GM19099 (cell line): ENCODE data around the gene ELOB.

ENCODE experiments used
- POLR2A ChIP-seq: IDR thresholded peaks from 3 replicates; pipeline ENCODE4 v1.6.1; 2011; ENCODE audit warnings: low read depth; ENCODE audit not compliant: insufficient read length; ENCODE audit errors: extremely low read depth

ELOB gene

DNA sequence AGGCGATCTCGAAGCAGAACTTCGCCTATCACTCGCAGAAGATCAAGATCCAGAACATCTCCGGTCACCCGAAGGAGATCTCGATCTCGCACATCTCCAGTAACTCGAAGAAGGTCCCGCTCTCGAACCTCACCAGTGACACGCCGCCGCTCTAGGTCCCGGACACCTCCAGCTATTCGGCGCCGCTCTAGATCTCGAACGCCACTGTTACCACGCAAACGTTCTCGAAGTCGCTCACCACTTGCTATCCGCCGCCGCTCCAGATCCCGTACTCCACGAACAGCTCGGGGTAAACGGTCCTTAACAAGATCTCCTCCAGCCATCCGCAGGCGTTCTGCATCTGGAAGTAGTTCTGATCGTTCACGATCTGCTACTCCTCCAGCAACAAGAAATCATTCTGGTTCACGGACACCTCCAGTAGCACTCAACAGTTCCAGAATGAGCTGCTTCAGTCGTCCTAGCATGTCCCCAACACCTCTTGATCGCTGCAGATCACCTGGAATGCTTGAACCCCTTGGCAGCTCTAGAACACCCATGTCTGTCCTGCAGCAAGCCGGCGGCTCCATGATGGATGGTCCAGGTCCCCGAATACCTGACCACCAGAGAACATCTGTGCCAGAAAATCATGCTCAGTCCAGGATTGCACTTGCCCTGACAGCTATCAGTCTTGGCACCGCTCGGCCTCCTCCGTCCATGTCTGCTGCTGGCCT is 10.5 kb downstream of the ELOB start:
- TF ChIP-seq POLR2A: no peak

DNA sequence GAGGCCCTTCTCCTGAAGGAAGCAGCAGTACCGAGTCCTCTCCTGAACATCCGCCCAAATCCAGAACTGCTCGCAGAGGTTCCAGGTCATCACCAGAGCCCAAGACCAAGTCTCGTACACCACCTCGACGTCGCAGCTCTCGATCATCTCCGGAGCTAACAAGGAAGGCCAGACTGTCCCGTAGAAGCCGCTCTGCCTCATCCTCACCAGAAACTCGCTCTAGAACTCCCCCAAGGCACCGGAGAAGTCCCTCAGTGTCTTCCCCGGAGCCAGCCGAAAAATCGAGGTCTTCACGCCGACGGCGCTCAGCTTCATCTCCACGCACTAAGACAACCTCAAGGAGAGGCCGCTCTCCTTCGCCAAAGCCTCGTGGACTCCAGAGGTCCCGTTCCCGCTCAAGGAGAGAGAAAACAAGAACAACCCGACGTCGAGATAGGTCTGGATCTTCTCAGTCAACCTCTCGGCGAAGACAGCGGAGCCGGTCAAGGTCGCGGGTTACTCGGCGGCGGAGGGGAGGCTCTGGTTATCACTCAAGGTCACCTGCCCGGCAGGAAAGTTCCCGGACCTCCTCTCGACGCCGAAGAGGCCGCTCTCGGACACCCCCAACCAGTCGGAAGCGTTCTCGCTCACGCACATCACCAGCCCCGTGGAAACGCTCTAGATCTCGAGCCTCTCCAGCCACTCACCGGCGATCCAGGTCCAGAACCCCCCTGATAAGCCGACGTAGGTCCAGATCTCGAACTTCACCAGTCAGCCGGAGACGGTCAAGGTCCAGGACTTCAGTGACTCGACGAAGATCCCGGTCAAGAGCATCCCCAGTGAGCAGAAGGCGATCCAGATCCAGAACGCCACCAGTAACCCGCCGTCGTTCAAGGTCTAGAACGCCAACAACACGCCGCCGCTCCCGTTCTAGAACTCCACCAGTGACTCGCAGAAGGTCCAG is 11.3 kb downstream of the ELOB start:
- no peak for TF ChIP-seq POLR2A

DNA sequence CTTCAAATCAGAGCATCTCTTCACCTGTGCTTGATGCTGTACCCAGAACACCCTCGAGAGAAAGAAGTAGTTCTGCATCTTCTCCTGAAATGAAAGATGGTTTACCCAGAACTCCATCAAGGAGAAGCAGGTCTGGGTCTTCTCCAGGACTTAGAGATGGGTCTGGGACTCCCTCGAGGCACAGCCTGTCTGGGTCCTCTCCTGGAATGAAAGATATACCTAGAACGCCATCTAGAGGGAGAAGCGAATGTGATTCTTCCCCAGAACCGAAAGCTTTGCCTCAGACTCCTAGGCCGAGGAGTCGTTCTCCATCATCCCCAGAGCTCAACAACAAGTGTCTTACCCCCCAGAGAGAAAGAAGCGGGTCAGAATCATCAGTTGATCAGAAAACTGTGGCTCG is 12.4 kb downstream of the ELOB start:
- TF ChIP-seq POLR2A: no peak

DNA sequence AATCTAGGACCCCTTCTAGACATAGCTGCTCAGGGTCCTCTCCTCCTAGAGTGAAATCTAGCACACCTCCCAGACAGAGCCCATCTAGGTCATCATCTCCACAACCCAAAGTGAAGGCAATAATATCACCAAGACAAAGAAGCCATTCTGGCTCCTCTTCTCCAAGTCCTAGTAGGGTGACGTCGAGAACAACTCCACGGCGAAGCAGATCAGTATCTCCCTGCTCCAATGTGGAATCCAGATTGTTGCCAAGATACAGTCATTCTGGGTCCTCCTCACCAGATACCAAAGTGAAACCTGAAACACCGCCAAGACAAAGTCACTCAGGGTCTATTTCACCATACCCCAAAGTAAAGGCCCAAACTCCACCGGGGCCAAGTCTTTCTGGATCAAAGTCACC is 13.9 kb downstream of the ELOB start:
- TF ChIP-seq POLR2A: no peak

DNA sequence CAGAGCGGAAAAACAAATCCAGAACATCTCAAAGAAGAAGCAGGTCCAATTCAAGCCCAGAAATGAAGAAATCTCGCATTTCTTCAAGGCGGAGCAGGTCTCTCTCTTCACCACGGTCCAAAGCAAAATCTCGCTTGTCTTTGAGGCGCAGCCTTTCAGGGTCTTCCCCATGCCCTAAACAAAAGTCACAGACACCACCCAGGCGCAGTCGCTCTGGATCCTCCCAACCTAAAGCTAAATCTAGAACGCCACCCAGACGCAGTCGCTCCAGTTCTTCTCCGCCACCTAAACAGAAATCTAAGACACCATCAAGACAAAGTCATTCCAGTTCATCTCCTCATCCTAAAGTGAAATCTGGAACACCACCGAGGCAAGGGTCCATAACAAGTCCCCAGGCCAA is 14.4 kb downstream of the ELOB start:
- TF ChIP-seq POLR2A: no peak

DNA sequence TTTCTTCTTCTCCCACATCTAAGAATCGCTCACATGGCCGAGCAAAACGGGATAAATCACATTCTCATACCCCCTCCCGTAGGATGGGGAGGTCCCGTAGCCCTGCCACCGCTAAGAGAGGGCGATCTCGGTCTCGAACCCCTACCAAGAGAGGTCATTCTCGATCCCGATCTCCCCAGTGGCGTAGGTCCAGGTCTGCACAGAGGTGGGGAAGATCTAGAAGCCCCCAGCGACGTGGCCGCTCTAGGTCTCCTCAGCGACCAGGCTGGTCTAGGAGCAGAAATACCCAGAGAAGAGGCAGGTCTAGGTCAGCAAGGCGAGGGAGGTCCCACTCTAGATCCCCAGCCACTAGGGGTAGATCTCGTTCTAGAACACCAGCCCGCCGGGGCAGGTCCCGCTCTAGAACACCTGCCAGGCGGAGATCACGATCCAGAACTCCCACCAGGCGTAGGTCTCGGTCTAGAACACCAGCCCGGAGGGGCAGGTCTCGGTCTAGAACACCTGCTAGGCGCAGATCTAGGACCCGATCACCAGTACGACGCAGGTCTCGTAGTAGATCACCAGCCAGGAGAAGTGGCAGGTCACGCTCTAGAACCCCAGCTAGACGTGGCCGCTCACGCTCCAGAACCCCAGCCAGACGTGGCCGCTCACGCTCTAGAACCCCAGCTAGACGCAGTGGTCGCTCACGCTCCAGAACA is 15.0 kb downstream of the ELOB start:
- no peak for TF ChIP-seq POLR2A

DNA sequence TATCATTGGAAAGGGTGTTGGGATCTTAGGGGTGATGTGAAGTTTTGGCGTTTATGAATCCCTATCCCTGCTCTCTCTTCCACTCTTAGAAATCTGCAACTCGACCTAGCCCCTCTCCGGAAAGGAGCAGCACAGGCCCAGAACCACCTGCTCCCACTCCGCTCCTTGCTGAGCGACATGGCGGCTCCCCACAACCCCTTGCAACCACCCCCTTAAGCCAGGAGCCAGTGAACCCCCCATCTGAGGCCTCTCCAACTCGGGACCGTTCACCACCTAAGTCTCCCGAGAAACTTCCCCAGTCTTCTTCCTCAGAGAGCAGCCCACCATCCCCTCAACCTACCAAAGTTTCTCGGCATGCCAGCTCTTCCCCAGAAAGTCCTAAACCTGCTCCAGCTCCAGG is 15.6 kb downstream of the ELOB start:
- no peak for TF ChIP-seq POLR2A

DNA sequence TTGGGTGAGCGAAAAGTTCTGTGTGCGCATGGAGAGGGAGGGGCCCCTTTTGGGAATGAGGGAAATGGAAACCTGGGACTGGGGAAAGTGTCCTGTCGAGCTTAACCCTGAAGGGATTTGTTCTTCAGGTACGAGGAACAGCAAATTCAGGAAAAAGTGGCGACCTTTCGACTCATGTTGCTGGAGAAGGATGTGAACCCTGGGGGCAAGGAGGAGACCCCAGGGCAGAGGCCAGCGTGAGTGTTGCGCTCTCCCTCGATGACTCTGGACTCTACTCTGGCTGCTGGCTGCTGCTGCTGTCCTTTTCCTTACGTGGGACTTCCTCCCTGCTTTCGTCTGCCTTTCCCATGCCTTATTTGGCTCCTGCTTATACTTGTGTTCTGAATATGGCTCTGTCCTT is 19.7 kb downstream of the ELOB start:
- no peak for TF ChIP-seq POLR2A

DNA sequence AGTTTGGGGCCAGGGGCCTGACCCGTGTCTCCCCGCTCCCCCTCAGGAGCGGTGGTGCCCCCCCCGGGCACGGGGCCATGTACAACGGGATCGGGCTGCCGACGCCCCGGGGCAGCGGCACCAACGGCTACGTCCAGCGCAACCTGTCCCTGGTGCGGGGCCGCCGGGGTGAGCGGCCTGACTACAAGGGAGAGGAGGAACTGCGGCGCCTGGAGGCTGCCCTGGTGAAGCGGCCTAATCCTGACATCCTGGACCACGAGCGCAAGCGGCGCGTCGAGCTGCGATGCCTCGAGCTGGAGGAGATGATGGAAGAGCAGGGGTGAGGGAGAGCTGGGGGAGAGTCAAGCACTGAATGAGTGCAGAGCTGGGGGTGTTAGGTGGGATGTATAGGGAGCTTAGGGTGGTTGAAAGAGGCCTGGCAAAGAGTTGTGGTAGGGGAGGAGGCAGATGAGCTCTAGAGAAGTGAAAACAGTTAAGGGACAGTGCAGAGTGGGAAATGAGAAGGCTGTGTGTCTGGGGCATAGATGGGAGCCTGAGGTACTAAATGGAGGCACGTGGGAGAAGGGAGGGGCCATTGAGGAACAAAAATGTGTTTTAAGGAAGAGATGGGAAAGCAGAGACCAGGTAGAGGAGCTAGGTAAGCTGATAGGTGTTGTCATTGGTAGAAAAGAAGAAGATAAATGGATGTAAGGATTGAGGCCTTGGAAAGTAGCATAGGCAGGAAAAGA is 20.6 kb downstream of the ELOB start:
- no peak for TF ChIP-seq POLR2A

DNA sequence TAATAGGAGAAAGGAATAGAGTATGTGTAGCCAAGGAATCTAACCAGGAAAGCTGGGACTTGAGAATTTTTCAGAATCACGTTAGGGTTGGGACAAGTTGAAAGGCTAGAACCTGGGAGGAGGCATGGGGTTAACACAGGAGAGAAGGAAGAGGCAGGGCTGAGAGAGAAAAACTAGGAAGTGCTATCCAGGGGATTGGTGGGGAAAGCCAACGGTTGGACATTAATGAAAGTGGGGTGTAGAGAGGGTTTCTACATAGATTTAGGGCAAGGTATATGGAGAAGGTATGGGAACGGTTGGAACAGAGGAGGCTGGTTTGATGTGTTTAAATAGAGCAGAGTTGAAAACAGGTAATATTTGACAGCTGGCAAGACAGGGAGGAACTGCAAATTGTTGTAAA is 21.9 kb downstream of the ELOB start:
- no peak for TF ChIP-seq POLR2A

DNA sequence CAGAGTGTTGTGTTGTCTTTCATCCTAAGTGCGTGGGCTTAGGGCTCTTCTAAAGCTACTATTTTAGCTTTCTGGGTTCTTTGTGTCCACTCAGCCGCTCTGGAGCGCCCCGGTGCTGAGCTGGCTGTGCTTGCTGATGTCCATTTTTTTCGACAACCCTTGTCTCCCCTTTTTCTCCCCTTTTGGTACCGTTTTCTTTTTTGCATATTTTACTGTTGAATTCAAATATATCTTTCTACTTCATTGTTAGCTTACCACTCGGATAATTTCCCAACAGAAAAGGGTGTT is 23.4 kb downstream of the ELOB start:
- no peak for TF ChIP-seq POLR2A

DNA sequence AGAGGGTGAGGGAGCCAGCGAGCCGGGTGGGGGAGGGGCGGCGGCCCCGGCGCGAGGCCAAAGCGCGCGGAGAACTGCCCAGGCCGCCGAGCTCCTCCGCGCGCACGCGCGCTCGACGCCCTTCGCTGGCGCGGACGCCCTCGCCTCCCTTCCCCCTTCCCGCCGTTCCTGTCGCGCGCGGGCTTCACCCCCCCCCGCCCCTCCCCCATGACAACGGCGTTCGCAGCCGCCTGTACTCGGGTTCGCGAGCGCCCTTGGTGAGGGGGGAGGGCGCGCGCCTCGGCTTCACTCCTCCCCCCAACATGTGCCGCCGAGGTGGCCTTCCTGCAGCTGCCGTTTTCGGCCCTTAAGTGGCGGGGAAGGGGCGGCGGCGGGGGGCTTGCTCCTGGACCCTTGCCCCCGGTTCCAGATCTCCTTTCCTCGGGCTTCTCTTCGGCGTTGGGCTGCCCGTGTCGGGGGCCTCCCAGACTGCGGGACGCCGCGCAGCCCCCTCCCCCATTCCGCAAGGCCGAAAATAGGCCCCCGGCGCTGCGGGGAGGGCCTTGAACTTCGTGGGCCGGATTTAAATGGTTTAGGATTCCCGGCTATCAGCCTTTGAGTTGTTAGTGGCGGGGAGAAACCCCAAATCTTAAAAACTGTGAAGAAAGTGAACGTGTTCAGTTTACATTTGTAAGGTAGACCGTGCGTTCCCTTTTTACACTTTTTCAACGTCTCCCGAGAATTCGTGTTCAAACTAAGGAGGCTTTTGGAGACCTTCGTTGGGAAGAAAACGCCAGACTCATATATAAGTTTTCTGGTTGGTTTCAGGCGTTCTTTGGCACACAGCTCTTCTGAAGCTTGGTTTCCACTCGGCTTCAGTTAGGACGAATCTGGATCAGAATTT is 24.0 kb downstream of the ELOB start:
- no peak for TF ChIP-seq POLR2A

DNA sequence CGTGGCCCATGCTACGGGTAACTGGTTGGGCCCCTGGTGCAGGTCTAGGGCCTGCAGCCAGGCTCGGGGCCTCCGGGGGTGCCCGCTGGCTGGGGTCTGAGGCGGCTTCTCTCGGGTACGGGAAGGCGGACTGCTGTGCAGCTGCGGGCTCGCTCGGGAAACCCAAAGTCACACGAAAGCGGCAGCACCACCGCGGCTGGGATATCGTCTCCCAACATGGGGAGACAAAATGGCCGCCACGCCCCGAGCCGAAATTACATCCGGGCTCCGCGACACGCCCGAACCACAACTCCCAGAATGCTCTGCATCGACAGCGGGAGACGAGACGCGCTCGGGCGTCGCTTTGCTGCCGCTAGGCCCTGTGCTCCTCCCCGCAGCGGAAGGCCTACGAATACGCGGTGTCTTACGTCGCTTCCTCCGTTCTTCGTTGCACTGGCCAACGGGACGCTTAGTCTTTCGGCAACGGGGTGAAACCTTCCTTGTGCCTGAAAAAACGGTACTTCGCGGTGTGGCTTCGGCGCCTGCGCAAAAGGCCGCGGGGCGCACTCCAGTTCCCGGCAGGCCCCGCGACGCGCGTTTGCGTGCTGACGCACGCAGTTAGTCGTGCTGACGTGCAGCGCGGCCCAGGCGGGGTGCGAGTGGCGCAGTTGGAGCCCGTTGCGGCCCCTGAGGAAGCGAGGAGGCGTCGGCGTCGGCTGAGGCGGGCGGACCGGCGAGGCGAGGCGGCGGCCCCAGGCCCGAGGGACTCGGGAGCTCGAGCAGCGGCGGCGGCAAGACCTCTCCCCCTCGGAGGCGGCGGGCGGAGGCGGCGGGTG is 24.8 kb downstream of the ELOB start, which contains the start of gene SRRM2:
Gene SRRM2 (plus strand): TSS at position 604 of the 815 bp plus-strand sequence. CDS start 3,727 bp downstream, outside the sequence.
- TF ChIP-seq POLR2A: peak; percentile 92
